ENCODE measurements around the gene TCP11L1.

DNA sequence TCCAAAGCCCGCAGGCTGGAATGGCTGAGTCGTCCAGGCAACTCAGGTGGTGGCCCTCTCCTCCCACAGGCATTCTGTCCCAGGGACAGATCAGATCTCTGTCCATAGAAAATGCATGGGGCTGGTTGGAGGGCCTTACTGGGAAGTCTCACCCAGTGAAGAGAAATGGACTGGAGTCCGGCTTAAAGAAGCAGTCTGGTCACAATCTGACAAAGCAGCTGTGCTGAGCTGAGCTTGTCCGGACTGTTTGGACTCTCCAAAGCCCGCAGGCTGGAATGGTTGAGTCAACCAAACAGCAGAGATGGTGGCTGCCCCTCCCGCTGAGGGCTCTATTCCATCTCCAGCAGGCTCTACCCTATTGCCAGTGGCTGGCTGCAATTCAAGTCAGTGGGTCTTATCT, 38.1 kb upstream of the TCP11L1 start:
- TF ChIP-seq POLR2A (IDR thresholded peaks at IDR 0.05): no peak
- TF ChIP-seq, protein P1, sequence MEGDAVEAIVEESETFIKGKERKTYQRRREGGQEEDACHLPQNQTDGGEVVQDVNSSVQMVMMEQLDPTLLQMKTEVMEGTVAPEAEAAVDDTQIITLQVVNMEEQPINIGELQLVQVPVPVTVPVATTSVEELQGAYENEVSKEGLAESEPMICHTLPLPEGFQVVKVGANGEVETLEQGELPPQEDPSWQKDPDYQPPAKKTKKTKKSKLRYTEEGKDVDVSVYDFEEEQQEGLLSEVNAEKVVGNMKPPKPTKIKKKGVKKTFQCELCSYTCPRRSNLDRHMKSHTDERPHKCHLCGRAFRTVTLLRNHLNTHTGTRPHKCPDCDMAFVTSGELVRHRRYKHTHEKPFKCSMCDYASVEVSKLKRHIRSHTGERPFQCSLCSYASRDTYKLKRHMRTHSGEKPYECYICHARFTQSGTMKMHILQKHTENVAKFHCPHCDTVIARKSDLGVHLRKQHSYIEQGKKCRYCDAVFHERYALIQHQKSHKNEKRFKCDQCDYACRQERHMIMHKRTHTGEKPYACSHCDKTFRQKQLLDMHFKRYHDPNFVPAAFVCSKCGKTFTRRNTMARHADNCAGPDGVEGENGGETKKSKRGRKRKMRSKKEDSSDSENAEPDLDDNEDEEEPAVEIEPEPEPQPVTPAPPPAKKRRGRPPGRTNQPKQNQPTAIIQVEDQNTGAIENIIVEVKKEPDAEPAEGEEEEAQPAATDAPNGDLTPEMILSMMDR (IDR thresholded peaks at IDR 0.05): no peak
